ENCODE data around the gene ZNF878. TPM values are rescaled to one million over a fixed set of nuclear protein-coding genes. Genes with fewer than 3 reads are reported as not detected.

ZNF878 gene
- total RNA-seq (2021) (0.33 and 0.46 TPM in 2 replicates), Bru-seq, nascent RNA (percentile 37 among the genes with signal in this experiment), BruChase-seq, experiment 1, labeled RNA remaining after a 2-hour chase (percentile 46 among the genes with signal in this experiment), BruChase-seq, experiment 2, labeled RNA remaining after a 6-hour chase (percentile 37 among the genes with signal in this experiment)
- long read RNA-seq, result 0 reads

- H3F3A ChIP-seq (ENCODE audit: insufficient read depth, low read depth), result no peaks in the 10 kb centered on the region
- ChIA-PET CTCF (interaction anchor here (0.6 to 1.4 kb wide), 4 partner anchors 13 to 514 kb away, joined by 4 to 11 read pairs (median 6); no protein-coding TSS in a partner anchor), POLR2A (ENCODE audit: unreplicated experiment) (interaction anchor here (0.7 kb wide), 1 partner anchor 165 kb away, joined by 6 read pairs; the partner anchor contains the start of gene ZNF69)
- H4K20me1 ChIP-seq (ENCODE audit: insufficient read depth), result no peaks in the 10 kb centered on the region
- H3K9me3 ChIP-seq (ENCODE audit: insufficient read depth, low read depth), result peaks cover 4% of the 10 kb centered on the region
- BruUV-seq (replicated peaks), result TSS peak; percentile 78
- intact Hi-C loops (cut with micrococcal nuclease; ENCODE audit: unreplicated experiment), result loop anchor here (10.0 kb wide), 2 partner anchors 502 to 612 kb away; partner anchors contain the start of genes MAN2B1, WDR83 and ZNF564
- TF ChIP-seq EZH2 (IDR thresholded peaks at IDR 0.05; ENCODE audit: low read depth) (no peak), CTCF (conservative IDR thresholded peaks at IDR 0.05) (no peak)
- no peaks in the 10 kb centered on the region for H3K27me3 ChIP-seq (ENCODE audit: insufficient read depth, low read depth)
- H3K79me2 ChIP-seq (ENCODE audit: low read depth), result no peaks in the 10 kb centered on the region
- H3K27ac ChIP-seq, result no peak within 1 kb of the TSS
- no peaks in the 10 kb centered on the region for H3K4me1 ChIP-seq (replicated peaks; ENCODE audit: insufficient read depth)
- H2AFZ ChIP-seq, result no peak within 1 kb of the TSS; the same call in 1 of the 2 replicates
- peak within 1 kb of the TSS; percentile 40 for H3K4me2 ChIP-seq
- DNase-seq, result peak in 1 of 2 experiments; percentile 86
- H3K4me3 ChIP-seq, result peak within 1 kb of the TSS; percentile 43
- no peaks in the 10 kb centered on the region for H3K9me2 ChIP-seq (ENCODE audit: insufficient read depth)
- H3K36me3 ChIP-seq (ENCODE audit: low read depth), result no peaks in the 10 kb centered on the region
Measured at GRCh38 chr19:12052497-12053169, at the start of gene ZNF878. ZNF878 (minus strand) TSS chr19:12052961; CDS start chr19:12052801, 160 bp downstream.

GRCh38 chr19:12098040-12098439, 45.3 kb upstream of the ZNF878 start:
- intact Hi-C loops (cut with micrococcal nuclease; ENCODE audit: unreplicated experiment), result no loop called here
- TF ChIP-seq EZH2 (IDR thresholded peaks at IDR 0.05; ENCODE audit: low read depth) (no peak), CTCF (conservative IDR thresholded peaks at IDR 0.05) (no peak)

GRCh38 chr19:12095111-12095790, 42.5 kb upstream of the ZNF878 start:
- ChIA-PET CTCF (no interaction called here), POLR2A (ENCODE audit: unreplicated experiment) (no interaction called here)
- H3K27me3 ChIP-seq (ENCODE audit: insufficient read depth, low read depth), result peaks cover 25% of the 10 kb centered on the region; the same call in 1 of the 2 replicates
- H3K4me2 ChIP-seq, result no peak overlapping the region
- BruUV-seq (replicated peaks), result no TSS peak
- H3F3A ChIP-seq (ENCODE audit: insufficient read depth, low read depth), result no peaks in the 10 kb centered on the region
- no peak overlapping the region for H3K27ac ChIP-seq
- no peaks in the 10 kb centered on the region for H4K20me1 ChIP-seq (ENCODE audit: insufficient read depth)
- DNase-seq, result no peak
- no peaks in the 10 kb centered on the region for H3K9me2 ChIP-seq (ENCODE audit: insufficient read depth)
- H3K79me2 ChIP-seq (ENCODE audit: low read depth), result no peaks in the 10 kb centered on the region
- H3K4me3 ChIP-seq, result no peak overlapping the region
- no peak for TF ChIP-seq CTCF (conservative IDR thresholded peaks at IDR 0.05)
- no peak for TF ChIP-seq EZH2 (IDR thresholded peaks at IDR 0.05; ENCODE audit: low read depth)
- intact Hi-C loops (cut with micrococcal nuclease; ENCODE audit: unreplicated experiment), result no loop called here
- H2AFZ ChIP-seq, result no peak overlapping the region
- no peaks in the 10 kb centered on the region for H3K4me1 ChIP-seq (replicated peaks; ENCODE audit: insufficient read depth)
- peaks cover 6% of the 10 kb centered on the region; the same call in 1 of the 2 replicates for H3K9me3 ChIP-seq (ENCODE audit: insufficient read depth, low read depth)
- H3K36me3 ChIP-seq (ENCODE audit: low read depth), result no peaks in the 10 kb centered on the region

More at GRCh38 chr19:12098040-12098439, 45.3 kb upstream of the ZNF878 start:
- ChIA-PET CTCF (no interaction called here), POLR2A (ENCODE audit: unreplicated experiment) (no interaction called here)
- no peak overlapping the region for H3K4me3 ChIP-seq
- no peaks in the 10 kb centered on the region for H3K79me2 ChIP-seq (ENCODE audit: low read depth)
- peaks cover 6% of the 10 kb centered on the region; the same call in 1 of the 2 replicates for H3K9me3 ChIP-seq (ENCODE audit: insufficient read depth, low read depth)
- no peaks in the 10 kb centered on the region for H3K9me2 ChIP-seq (ENCODE audit: insufficient read depth)
- BruUV-seq (replicated peaks), result no TSS peak
- no peak overlapping the region for H2AFZ ChIP-seq
- no peak for DNase-seq
- no peaks in the 10 kb centered on the region for H3F3A ChIP-seq (ENCODE audit: insufficient read depth, low read depth)
- H3K4me1 ChIP-seq (replicated peaks; ENCODE audit: insufficient read depth), result no peaks in the 10 kb centered on the region
- H3K27me3 ChIP-seq (ENCODE audit: insufficient read depth, low read depth), result peaks cover 41% of the 10 kb centered on the region
- no peaks in the 10 kb centered on the region for H3K36me3 ChIP-seq (ENCODE audit: low read depth)
- H4K20me1 ChIP-seq (ENCODE audit: insufficient read depth), result no peaks in the 10 kb centered on the region
- H3K4me2 ChIP-seq, result no peak overlapping the region
- H3K27ac ChIP-seq, result no peak overlapping the region
